ENCODE measurements around the gene BACE2. TPM values are rescaled to one million over a fixed set of nuclear protein-coding genes. Genes with fewer than 3 reads are reported as not detected.

Gene BACE2
- total RNA-seq, 6 experiments from 2014 or later = 4.3 to 7.9 (median 5.4) TPM

DNA sequence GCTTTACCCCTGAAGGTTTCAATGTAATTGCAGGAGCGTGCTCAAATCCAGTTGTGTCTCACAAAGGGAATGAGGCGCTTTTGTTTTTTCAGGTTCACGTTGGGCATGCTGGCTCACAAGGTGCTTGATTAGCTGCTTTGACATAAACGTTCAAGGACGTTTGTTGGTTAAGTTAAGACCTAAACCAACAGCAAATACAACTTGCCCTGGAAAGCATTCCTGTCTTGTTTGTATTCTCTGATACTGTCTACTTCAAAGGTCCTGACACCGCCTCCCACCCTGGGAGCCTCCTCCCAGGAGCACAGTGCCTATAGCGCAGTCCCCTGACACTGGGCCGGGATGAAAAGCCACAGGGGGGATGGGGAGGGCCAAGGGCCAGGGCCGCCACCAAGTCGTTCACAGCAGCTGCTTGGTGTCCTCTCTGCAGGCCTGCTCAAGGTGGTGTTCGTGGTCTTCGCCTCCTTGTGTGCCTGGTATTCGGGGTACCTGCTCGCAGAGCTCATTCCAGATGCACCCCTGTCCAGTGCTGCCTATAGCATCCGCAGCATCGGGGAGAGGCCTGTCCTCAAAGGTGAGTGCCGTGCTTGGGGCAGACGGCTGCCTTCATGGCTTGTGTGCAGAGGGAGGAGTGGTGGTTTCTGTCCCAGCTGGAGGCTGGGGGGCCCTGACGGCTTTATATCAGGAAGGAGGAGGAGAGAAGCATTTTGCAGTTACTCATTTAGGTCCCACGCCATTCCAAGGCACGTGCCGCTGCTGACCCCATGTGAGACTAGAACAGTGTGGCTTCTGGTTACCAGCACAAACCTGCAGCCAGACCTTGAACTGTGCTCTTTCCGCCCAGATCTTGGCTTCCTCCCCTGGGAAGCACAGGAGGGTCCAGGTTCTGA lies 154.8 kb downstream of the BACE2 start:
- 64% methylated on average over 12 of the region's 23 CpGs for WGBS (ENCODE audit: insufficient coverage, low coverage, low lambda C conversion rate, missing lambda C conversion rate)
- no peak overlapping the region for H3K4me3 ChIP-seq
- H3K4me1 ChIP-seq = peaks cover 0 to 6% (median 0%) of the 10 kb centered on the region in 4 donors
- H3K36me3 ChIP-seq = no peaks in the 10 kb centered on the region
- no peaks in the 10 kb centered on the region for H3K27me3 ChIP-seq
- ATAC-seq (no peak), DNase-seq (no peak)
- no peaks in the 10 kb centered on the region for H3K9me3 ChIP-seq
- TF ChIP-seq POLR2A (IDR thresholded peaks at IDR 0.05) = no peak
- TF ChIP-seq, protein P1, sequence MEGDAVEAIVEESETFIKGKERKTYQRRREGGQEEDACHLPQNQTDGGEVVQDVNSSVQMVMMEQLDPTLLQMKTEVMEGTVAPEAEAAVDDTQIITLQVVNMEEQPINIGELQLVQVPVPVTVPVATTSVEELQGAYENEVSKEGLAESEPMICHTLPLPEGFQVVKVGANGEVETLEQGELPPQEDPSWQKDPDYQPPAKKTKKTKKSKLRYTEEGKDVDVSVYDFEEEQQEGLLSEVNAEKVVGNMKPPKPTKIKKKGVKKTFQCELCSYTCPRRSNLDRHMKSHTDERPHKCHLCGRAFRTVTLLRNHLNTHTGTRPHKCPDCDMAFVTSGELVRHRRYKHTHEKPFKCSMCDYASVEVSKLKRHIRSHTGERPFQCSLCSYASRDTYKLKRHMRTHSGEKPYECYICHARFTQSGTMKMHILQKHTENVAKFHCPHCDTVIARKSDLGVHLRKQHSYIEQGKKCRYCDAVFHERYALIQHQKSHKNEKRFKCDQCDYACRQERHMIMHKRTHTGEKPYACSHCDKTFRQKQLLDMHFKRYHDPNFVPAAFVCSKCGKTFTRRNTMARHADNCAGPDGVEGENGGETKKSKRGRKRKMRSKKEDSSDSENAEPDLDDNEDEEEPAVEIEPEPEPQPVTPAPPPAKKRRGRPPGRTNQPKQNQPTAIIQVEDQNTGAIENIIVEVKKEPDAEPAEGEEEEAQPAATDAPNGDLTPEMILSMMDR (IDR thresholded peaks at IDR 0.05) = no peak
- intact Hi-C loops (cut with DNase I) = no loop called here
- H3K27ac ChIP-seq = no peak overlapping the region

DNA sequence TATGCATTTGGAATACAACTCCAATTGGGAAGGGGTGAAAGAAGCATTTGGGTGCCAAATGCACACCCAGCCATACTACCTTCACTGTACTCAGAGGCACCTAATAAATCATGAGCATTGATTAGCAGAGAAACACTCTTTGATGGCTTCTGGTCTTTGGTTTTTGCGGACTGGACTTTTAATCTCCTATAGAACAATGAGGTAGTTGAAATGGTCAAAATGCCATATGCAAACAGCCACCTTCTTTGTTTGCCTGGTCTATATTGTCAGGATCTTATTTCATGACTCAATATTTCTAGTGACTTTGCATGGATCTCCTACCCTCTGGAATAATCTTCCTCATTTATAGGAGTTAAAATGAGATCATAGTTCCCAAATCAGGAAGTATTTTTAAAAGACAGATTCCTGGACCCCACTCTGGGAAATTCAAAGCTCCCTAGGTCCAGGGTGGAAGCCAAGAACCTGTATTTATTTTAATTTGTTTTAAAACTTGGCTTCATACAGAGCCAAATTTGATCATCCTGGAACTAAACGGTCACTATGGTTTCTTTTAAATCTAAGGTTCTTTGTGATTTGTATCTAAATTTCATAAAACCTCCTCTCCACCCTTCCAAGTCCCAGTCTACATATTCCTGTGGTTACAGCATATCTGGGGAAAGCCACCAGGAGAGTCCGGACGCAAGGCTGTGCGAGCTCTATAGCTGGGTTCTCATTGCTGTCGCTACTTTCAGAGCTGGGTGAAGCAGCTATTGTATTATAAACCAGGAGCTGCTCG lies 157.4 kb downstream of the BACE2 start:
- Histone ChIP-seq H3K27ac (no peak overlapping the region), H3K4me1 (peaks cover 0 to 6% (median 0%) of the 10 kb centered on the region in 4 donors), H3K27me3 (no peaks in the 10 kb centered on the region), H3K9me3 (no peaks in the 10 kb centered on the region), H3K36me3 (no peaks in the 10 kb centered on the region), H3K4me3 (no peak overlapping the region)
- no peak for TF ChIP-seq POLR2A (IDR thresholded peaks at IDR 0.05)
- TF ChIP-seq, protein P1 (IDR thresholded peaks at IDR 0.05) = no peak
- no peak for ATAC-seq
- intact Hi-C loops (cut with DNase I) = no loop called here
- 96% methylated on average over 7 of the region's 7 CpGs for WGBS (ENCODE audit: insufficient coverage, low coverage, low lambda C conversion rate, missing lambda C conversion rate)
- no peak for DNase-seq

DNA sequence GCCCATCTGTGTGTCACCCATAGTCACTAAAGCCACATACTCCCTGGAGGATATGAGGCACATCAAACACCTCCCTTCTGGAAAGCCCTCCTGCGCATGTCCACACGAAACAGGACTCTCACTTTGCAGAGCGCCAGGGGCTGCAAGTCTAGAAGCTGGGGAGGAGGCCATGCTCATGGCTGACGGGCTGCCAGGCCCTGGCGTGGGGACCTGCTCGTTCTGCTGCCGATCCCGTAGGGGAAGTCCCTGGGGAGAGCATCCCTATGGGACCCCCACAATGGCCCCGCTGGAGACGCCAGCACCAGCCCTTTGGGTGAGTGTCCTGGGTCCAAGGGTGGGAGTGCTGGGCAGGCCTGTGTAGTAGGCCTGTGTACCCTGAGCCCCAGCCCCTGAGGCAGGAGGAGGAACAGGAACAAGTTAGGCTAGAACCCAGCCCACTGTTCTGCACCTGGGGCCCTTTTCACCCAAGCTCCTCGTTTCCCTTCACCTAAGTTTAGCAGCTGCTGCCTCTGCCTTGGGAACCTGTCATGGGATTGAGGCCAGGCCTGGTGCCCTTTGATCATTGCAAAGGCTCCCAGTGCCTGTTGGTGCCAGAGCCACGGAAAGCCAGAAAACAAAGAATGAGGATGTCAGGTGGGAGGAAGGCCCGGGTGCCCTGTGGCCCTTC lies 158.6 kb downstream of the BACE2 start:
- H3K27ac ChIP-seq = no peak overlapping the region
- intact Hi-C loops (cut with DNase I) = no loop called here
- DNase-seq (peak; percentile 66 to 82 (median 80)), ATAC-seq (peak; percentile 91 to 98 (median 94))
- no peaks in the 10 kb centered on the region for H3K36me3 ChIP-seq
- 24% methylated on average over 2 of the region's 13 CpGs for WGBS (ENCODE audit: insufficient coverage, low coverage, low lambda C conversion rate, missing lambda C conversion rate)
- H3K4me3 ChIP-seq = no peak overlapping the region
- H3K9me3 ChIP-seq = no peaks in the 10 kb centered on the region
- H3K27me3 ChIP-seq = no peaks in the 10 kb centered on the region
- TF ChIP-seq POLR2A (IDR thresholded peaks at IDR 0.05) = no peak
- TF ChIP-seq, protein P1 (IDR thresholded peaks at IDR 0.05) = no peak
- H3K4me1 ChIP-seq = peaks cover 0 to 6% (median 0%) of the 10 kb centered on the region in 4 donors

- Histone ChIP-seq H3K4me3 (no peak overlapping the region), H3K4me1 (peaks cover 0 to 6% (median 0%) of the 10 kb centered on the region in 4 donors), H3K27ac (no peak overlapping the region), H3K9me3 (no peaks in the 10 kb centered on the region), H3K27me3 (no peaks in the 10 kb centered on the region), H3K36me3 (no peaks in the 10 kb centered on the region)
- DNase-seq = no peak
- ATAC-seq = no peak
- WGBS (ENCODE audit: insufficient coverage, low coverage, low lambda C conversion rate, missing lambda C conversion rate) = 79% methylated on average over 6 of the region's 8 CpGs
- intact Hi-C loops (cut with DNase I) = no loop called here
- no peak for TF ChIP-seq POLR2A (IDR thresholded peaks at IDR 0.05)
- TF ChIP-seq, protein P1 (IDR thresholded peaks at IDR 0.05) = no peak
Observed at GRCh38 chr21:41327753-41328152, 159.8 kb downstream of the BACE2 start.

Measured in right lobe of liver (tissue), 6 donors.